Lung (tissue), 12 donors: ENCODE measurements around the gene TAS2R8. TPM values are rescaled to one million over a fixed set of nuclear protein-coding genes. Genes with fewer than 3 reads are reported as not detected.

Experiments
- ATAC-seq: fragments of 200-7000 bp; cut with Tn5 transposase; one replicate; pipeline ENCODE4 v1.9.1; 2020; ENCODE audit warnings: moderate number of reproducible peaks; ENCODE audit not compliant: insufficient read depth, low FRiP score
- DNase-seq, 3 donors: peaks; one replicate each; pipeline ENCODE4 v3.0.0-alpha.2; 2013 to 2017
- H3K27ac ChIP-seq, 2 donors: one replicate each; pipeline ENCODE4 v1.5.1; 2013; ENCODE audit warnings: mild to moderate bottlenecking in 2 of 2, moderate library complexity in 2 of 2, control low read depth in 1 of 2, inconsistent platforms in 1 of 2, low read depth in 1 of 2, low read length in 1 of 2
- H3K27me3 ChIP-seq, 3 donors: one replicate each; pipeline ENCODE4 v1.5.1; 2013; ENCODE audit warnings: low read length in 2 of 3; ENCODE audit not compliant: control insufficient read depth in 3 of 3, insufficient read depth in 3 of 3
- H3K36me3 ChIP-seq, 4 donors: one replicate each; pipeline ENCODE4 v1.5.1; 2013; ENCODE audit warnings: low read length in 4 of 4, mild to moderate bottlenecking in 1 of 4, moderate library complexity in 1 of 4; ENCODE audit not compliant: control insufficient read depth in 4 of 4, insufficient read depth in 4 of 4
- H3K4me1 ChIP-seq, 5 donors: one replicate each; pipeline ENCODE4 v1.5.1; 2013; ENCODE audit warnings: low read length in 5 of 5, mild to moderate bottlenecking in 2 of 5, moderate library complexity in 1 of 5; ENCODE audit not compliant: control insufficient read depth in 5 of 5, insufficient read depth in 5 of 5
- H3K4me3 ChIP-seq: one replicate; pipeline ENCODE4 v1.5.1; 2013; ENCODE audit warnings: mild to moderate bottlenecking, control low read depth, moderate library complexity
- H3K9ac ChIP-seq, 2 donors: one replicate each; pipeline ENCODE4 v1.5.1; 2013; ENCODE audit warnings: low read length in 2 of 2, control low read depth in 1 of 2; ENCODE audit not compliant: insufficient read depth in 1 of 2
- H3K9me3 ChIP-seq, 4 donors: one replicate each; pipeline ENCODE4 v1.5.1; 2013; ENCODE audit warnings: low read length in 3 of 4, mild to moderate bottlenecking in 1 of 4, moderate library complexity in 1 of 4; ENCODE audit not compliant: control insufficient read depth in 4 of 4, insufficient read depth in 3 of 4
- WGBS, 2 donors: extraction: QIAGEN DNeasy Blood & Tissue Kit; methylation state at CpG; one replicate each; pipeline ENCODE4 v1.1.7; 2013; 5-methylcytosine and 5-hydroxymethylcytosine counted together
- polyA plus RNA-seq, 2 donors: library from polyadenylated mRNA; stranded (reverse); fragments of 200-250 nt; gene quantifications; one replicate each; pipeline ENCODE4 v1.2.1, GENCODE V29; 2013
- total RNA-seq, 2 donors: library from RNA; depleted of rRNA in 1 of 2; stranded (reverse); fragments of >200 nt in 1 of 2; gene quantifications; one replicate each; pipeline ENCODE4 v1.2.1, GENCODE V29; 2014 to 2021
- TF ChIP-seq, protein P1 (sequence below): IDR thresholded peaks from 2 replicates; pipeline ENCODE4 v1.5.1; 2012; ENCODE audit warnings: mild to moderate bottlenecking; ENCODE audit errors: control extremely low read depth, extremely low read depth
- donor health status: control.
- donor health status: control.
- donor health status: Bipolar disorder and iron deficiency.
- donor health status: healthy.
- donor health status: DM: yes; HTN: yes; CAD: no.

TAS2R8 gene
- total and polyA plus RNA-seq, 4 donors: not detected

DNA sequence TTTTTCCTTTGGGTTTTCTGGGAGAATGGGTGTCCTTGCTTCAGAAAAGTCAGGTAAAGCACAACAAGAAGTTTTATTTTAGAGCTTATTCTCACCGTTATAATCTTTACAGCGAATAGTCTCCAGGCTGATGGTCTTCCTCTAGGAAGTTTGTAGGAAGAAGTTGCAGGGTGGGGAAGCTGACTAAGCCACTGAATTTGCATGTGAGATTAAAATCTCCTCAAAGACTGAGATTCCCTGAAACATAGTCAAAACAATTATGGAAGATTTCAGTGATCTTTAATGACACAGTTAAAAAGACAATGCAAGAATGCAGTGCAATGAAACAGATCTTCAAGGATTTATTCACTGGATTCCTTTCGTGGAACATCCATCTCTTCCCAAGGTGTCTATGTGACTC is 17.9 kb upstream of the TAS2R8 start:
- Histone ChIP-seq H3K9me3 (no peaks in the 10 kb centered on the region), H3K9ac (no peak overlapping the region), H3K4me3 (no peak overlapping the region), H3K4me1 (no peaks in the 10 kb centered on the region), H3K27ac (no peak overlapping the region), H3K27me3 (no peaks in the 10 kb centered on the region), H3K36me3 (no peaks in the 10 kb centered on the region)
- TF ChIP-seq, protein P1, sequence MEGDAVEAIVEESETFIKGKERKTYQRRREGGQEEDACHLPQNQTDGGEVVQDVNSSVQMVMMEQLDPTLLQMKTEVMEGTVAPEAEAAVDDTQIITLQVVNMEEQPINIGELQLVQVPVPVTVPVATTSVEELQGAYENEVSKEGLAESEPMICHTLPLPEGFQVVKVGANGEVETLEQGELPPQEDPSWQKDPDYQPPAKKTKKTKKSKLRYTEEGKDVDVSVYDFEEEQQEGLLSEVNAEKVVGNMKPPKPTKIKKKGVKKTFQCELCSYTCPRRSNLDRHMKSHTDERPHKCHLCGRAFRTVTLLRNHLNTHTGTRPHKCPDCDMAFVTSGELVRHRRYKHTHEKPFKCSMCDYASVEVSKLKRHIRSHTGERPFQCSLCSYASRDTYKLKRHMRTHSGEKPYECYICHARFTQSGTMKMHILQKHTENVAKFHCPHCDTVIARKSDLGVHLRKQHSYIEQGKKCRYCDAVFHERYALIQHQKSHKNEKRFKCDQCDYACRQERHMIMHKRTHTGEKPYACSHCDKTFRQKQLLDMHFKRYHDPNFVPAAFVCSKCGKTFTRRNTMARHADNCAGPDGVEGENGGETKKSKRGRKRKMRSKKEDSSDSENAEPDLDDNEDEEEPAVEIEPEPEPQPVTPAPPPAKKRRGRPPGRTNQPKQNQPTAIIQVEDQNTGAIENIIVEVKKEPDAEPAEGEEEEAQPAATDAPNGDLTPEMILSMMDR: no peak
- 83 to 86% methylated on average over 3 of the region's 3 CpGs for WGBS, 2 donors
- DNase-seq (no peak), ATAC-seq (no peak)

DNA sequence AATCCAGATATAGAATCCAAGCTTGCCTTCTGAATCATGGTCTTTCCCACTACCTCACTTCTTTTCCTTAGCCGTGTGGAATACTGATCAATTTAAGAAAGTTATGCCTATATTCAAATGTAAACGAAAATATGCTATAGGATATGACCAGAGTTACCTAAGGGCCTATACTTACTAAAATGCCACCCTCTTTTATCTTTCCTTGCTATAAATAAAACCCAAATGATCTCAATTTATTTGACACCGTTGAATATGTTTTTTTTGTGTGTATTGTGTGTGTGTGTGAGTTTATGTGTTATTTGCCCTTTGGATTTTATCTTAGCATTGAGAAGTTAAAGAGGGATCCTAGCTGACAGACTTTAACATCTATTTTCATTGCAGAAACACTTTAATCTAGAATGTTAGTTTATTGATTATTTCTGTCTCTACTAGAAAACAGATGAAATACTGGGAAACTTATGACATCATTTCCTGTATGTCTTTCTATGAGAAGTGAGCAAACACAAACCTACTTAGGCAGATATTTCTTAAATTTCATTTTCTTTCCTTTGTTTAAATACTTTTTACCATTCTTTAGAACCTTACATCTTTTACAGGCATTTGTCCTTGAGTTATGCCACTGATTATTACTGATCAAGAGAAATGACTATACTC is 4.9 kb upstream of the TAS2R8 start:
- Histone ChIP-seq H3K27me3 (no peaks in the 10 kb centered on the region), H3K27ac (no peak overlapping the region), H3K9me3 (peaks cover 0 to 2% (median 0%) of the 10 kb centered on the region in 4 donors), H3K4me1 (no peaks in the 10 kb centered on the region), H3K4me3 (no peak overlapping the region), H3K36me3 (no peaks in the 10 kb centered on the region), H3K9ac (no peak overlapping the region)
- 81 to 84% methylated on average over 3 of the region's 3 CpGs for WGBS, 2 donors
- TF ChIP-seq, protein P1: no peak
- no peak for ATAC-seq
- DNase-seq: no peak

DNA sequence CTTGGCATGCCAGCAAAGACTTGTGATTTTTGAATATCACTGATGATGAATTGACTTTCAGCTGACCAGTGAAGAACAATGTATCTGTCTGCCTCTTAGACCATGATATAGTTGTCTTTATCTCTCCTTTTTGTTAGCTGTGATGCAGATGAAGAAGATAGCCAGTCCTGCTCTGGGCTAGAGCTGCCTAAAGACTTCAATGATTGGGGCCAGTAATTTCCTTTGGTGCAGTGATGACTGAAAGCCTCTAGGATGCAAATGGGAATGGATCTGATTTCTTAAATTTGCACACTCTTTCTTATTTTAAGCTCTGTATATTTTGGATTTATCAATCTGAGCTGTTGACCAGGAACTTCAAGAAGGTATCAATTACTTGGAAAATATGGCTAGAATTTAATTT is 3.0 kb upstream of the TAS2R8 start, which contains the start of gene TAS2R9:
TSS of gene TAS2R9 (minus strand) at position 101 of the 400 bp plus-strand sequence. CDS start at position 8, 93 bp downstream.
- Histone ChIP-seq H3K4me1 (no peaks in the 10 kb centered on the region), H3K9ac (no peak within 1 kb of the TSS), H3K27ac (no peak within 1 kb of the TSS), H3K4me3 (no peak within 1 kb of the TSS), H3K27me3 (no peaks in the 10 kb centered on the region), H3K9me3 (no peaks in the 10 kb centered on the region), H3K36me3 (no peaks in the 10 kb centered on the region)
- ATAC-seq (no peak), DNase-seq (no peak)
- TF ChIP-seq, protein P1: no peak

DNA sequence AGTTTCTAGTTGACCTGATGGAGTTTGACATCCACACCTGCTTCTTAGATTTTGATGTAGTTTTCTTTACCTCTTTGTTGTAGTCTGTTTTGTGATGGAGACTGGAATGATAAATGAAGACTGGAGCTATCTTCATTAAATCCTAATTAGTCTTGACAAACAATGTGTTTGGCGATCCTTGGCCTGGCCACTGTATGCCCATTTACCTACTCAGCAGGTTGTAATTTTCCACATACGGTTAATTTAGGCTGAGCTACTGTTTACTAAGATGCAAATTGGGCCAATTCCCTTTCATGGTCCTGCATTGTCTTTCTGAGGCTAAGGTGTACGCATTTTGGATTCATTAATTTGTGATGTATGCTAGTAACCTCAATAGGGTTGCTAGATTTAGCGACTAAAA is 4.5 kb downstream of the TAS2R8 start, which contains the start of gene TAS2R7:
TSS of gene TAS2R7 (minus strand) at position 41 of the 400 bp plus-strand sequence. CDS start 57 bp downstream, outside the sequence.
- Histone ChIP-seq H3K9ac (no peak within 1 kb of the TSS), H3K4me1 (no peaks in the 10 kb centered on the region), H3K27me3 (no peaks in the 10 kb centered on the region), H3K9me3 (no peaks in the 10 kb centered on the region), H3K36me3 (no peaks in the 10 kb centered on the region), H3K27ac (no peak within 1 kb of the TSS), H3K4me3 (no peak within 1 kb of the TSS)
- TF ChIP-seq, protein P1: no peak
- DNase-seq (no peak), ATAC-seq (no peak)
- WGBS, 2 donors: 69 to 79% methylated on average over 4 of the region's 4 CpGs
